ENCODE measurements around the gene GPR17. TPM values are rescaled to one million over a fixed set of nuclear protein-coding genes. Genes with fewer than 3 reads are reported as not detected.

Gene GPR17
- total RNA-seq, 1 experiment from 2014 or later = not detected

DNA sequence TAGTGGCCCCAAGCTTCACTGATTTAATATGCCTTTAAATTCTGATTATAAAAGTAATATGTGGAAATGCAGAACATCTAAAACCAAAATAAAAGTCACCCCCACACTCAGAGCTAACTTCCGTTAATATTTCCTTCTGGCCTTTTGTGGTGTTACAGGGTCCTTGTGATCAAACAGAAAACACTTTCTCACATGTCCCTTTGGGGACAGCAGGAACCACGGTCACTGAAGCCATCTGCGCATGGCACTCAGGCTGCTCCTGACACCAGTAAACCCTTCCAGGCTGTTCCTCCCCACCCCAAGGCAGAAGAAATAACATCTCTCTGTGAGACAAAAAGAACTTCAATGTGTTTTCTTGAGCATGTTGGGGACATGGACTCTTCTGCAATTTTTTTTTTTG lies 25.1 kb upstream of the GPR17 start:
- no peaks in the 10 kb centered on the region for H3K36me3 ChIP-seq (ENCODE audit: control insufficient read depth, insufficient read depth, low read length)
- ChIA-PET POLR2A (no interaction called here), CTCF (no interaction called here)
- intact Hi-C loops (cut with micrococcal nuclease; ENCODE audit: unreplicated experiment) = no loop called here
- no peak for ATAC-seq
- DNase-seq (ENCODE audit: low read depth, low spot score) = no peak
- no peaks in the 10 kb centered on the region for H3K9me3 ChIP-seq (ENCODE audit: control insufficient read depth, insufficient read depth, low read depth, low read length)
- TF ChIP-seq, protein P1, sequence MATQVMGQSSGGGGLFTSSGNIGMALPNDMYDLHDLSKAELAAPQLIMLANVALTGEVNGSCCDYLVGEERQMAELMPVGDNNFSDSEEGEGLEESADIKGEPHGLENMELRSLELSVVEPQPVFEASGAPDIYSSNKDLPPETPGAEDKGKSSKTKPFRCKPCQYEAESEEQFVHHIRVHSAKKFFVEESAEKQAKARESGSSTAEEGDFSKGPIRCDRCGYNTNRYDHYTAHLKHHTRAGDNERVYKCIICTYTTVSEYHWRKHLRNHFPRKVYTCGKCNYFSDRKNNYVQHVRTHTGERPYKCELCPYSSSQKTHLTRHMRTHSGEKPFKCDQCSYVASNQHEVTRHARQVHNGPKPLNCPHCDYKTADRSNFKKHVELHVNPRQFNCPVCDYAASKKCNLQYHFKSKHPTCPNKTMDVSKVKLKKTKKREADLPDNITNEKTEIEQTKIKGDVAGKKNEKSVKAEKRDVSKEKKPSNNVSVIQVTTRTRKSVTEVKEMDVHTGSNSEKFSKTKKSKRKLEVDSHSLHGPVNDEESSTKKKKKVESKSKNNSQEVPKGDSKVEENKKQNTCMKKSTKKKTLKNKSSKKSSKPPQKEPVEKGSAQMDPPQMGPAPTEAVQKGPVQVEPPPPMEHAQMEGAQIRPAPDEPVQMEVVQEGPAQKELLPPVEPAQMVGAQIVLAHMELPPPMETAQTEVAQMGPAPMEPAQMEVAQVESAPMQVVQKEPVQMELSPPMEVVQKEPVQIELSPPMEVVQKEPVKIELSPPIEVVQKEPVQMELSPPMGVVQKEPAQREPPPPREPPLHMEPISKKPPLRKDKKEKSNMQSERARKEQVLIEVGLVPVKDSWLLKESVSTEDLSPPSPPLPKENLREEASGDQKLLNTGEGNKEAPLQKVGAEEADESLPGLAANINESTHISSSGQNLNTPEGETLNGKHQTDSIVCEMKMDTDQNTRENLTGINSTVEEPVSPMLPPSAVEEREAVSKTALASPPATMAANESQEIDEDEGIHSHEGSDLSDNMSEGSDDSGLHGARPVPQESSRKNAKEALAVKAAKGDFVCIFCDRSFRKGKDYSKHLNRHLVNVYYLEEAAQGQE (IDR thresholded peaks at IDR 0.05; ENCODE audit: insufficient read depth in 1 of 2, low read depth in 2 of 2, low read length in 1 of 2) = no peak
- TF ChIP-seq SIN3A (IDR thresholded peaks at IDR 0.05; ENCODE audit: borderline replicate concordance, insufficient read depth, low read depth, low read length) (no peak), POLR2AphosphoS5 (IDR thresholded peaks at IDR 0.05; ENCODE audit: low read depth, low read length) (no peak), TCF7L2 (IDR thresholded peaks at IDR 0.05; ENCODE audit: low read depth, low read length) (no peak)
- TF ChIP-seq, protein P2, sequence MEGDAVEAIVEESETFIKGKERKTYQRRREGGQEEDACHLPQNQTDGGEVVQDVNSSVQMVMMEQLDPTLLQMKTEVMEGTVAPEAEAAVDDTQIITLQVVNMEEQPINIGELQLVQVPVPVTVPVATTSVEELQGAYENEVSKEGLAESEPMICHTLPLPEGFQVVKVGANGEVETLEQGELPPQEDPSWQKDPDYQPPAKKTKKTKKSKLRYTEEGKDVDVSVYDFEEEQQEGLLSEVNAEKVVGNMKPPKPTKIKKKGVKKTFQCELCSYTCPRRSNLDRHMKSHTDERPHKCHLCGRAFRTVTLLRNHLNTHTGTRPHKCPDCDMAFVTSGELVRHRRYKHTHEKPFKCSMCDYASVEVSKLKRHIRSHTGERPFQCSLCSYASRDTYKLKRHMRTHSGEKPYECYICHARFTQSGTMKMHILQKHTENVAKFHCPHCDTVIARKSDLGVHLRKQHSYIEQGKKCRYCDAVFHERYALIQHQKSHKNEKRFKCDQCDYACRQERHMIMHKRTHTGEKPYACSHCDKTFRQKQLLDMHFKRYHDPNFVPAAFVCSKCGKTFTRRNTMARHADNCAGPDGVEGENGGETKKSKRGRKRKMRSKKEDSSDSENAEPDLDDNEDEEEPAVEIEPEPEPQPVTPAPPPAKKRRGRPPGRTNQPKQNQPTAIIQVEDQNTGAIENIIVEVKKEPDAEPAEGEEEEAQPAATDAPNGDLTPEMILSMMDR (IDR thresholded peaks at IDR 0.05) = no peak
- H3K27me3 ChIP-seq (ENCODE audit: control insufficient read depth, insufficient read depth, low read length) = no peaks in the 10 kb centered on the region
- no TSS peak for BruUV-seq (replicated peaks)
- H3K4me1 ChIP-seq (ENCODE audit: control insufficient read depth, insufficient read depth, low read length) = no peaks in the 10 kb centered on the region
- H3K27ac ChIP-seq (ENCODE audit: low read length) = no peak overlapping the region
- in situ Hi-C loops (cut with HindIII; ENCODE audit: low pct_unique_long_range_greater_than_20kb, low sequenced_read_pairs) = no loop called here
- no peak overlapping the region for H3K4me3 ChIP-seq (ENCODE audit: low read depth in 2 of 2, low read length in 2 of 2)

DNA sequence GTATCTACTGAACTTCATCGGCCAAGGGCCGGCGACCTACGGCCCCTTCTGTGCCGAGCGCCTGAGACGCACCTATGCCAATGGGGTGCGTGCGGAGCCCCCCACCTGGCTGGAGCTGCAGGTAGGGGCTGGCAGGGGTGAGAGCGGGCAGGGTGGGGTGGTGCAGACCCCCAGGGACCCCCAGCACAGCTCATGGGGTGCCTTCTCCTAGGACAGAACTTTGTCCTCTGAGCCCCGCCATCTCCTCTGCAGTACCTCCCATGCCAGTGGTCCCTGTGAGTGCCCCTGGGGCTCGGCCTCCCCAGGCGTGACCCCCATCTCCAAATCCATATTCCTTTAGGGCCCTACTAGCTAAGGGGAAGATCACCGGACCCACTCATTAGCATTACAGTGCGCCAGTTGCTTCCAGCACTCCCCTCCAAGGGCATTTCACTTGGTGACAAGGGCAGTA lies 23.9 kb upstream of the GPR17 start:
- Histone ChIP-seq H3K9me3 (ENCODE audit: control insufficient read depth, insufficient read depth, low read depth, low read length) (no peaks in the 10 kb centered on the region), H3K27me3 (ENCODE audit: control insufficient read depth, insufficient read depth, low read length) (no peaks in the 10 kb centered on the region), H3K4me3 (ENCODE audit: low read depth in 2 of 2, low read length in 2 of 2) (no peak overlapping the region), H3K27ac (ENCODE audit: low read length) (no peak overlapping the region), H3K36me3 (ENCODE audit: control insufficient read depth, insufficient read depth, low read length) (no peaks in the 10 kb centered on the region), H3K4me1 (ENCODE audit: control insufficient read depth, insufficient read depth, low read length) (no peaks in the 10 kb centered on the region)
- ATAC-seq (no peak), DNase-seq (ENCODE audit: low read depth, low spot score) (no peak)
- in situ Hi-C loops (cut with HindIII; ENCODE audit: low pct_unique_long_range_greater_than_20kb, low sequenced_read_pairs) (no loop called here), intact Hi-C loops (cut with micrococcal nuclease; ENCODE audit: unreplicated experiment) (no loop called here)
- TF ChIP-seq, protein P1 (IDR thresholded peaks at IDR 0.05; ENCODE audit: insufficient read depth in 1 of 2, low read depth in 2 of 2, low read length in 1 of 2) = no peak
- no peak for TF ChIP-seq TCF7L2 (IDR thresholded peaks at IDR 0.05; ENCODE audit: low read depth, low read length)
- TF ChIP-seq, protein P2 (IDR thresholded peaks at IDR 0.05) = no peak
- TF ChIP-seq POLR2AphosphoS5 (IDR thresholded peaks at IDR 0.05; ENCODE audit: low read depth, low read length) = no peak
- TF ChIP-seq SIN3A (IDR thresholded peaks at IDR 0.05; ENCODE audit: borderline replicate concordance, insufficient read depth, low read depth, low read length) = no peak
- POLR2A ChIA-PET = no interaction called here
- BruUV-seq (replicated peaks) = no TSS peak
- CTCF ChIA-PET = no interaction called here
